SK-N-SH treated with all-trans-retinoic acid at 6 μM for 48 hours (cell line): ENCODE data around the gene CPSF3.

Experiments
- BACH2 ChIP-seq: fragments of 250-450 bp; sonication (Bioruptor Pico); IDR thresholded peaks from 2 replicates; pipeline ENCODE4 v1.9.0; 2021; ENCODE audit warnings: mild to moderate bottlenecking, borderline replicate concordance
- CSDC2 ChIP-seq: fragments of 250-450 bp; sonication (Bioruptor Pico); IDR thresholded peaks from 2 replicates; pipeline ENCODE4 v1.5.0; 2020; ENCODE audit warnings: mild to moderate bottlenecking, moderate library complexity
- GLIS3 ChIP-seq: fragments of 250-450 bp; sonication (Bioruptor Pico); IDR thresholded peaks from 2 replicates; pipeline ENCODE4 v1.5.0; 2020; ENCODE audit warnings: mild to moderate bottlenecking, moderate library complexity
- PPARA ChIP-seq: fragments of 250-450 bp; sonication (Bioruptor Pico); IDR thresholded peaks from 2 replicates; pipeline ENCODE4 v1.5.0; 2020; ENCODE audit warnings: mild to moderate bottlenecking, borderline replicate concordance
- TCF4 ChIP-seq: fragments of 250-450 bp; sonication (Bioruptor Pico); IDR thresholded peaks from 2 replicates; pipeline ENCODE4 v1.8.0; 2021; ENCODE audit warnings: mild to moderate bottlenecking, moderate library complexity, borderline replicate concordance
- ZFP3 ChIP-seq: fragments of 250-450 bp; sonication (Bioruptor Pico); IDR thresholded peaks from 2 replicates; pipeline ENCODE4 v1.5.0; 2020; ENCODE audit warnings: mild to moderate bottlenecking, moderate library complexity
- ZFP30 ChIP-seq: fragments of 450-650 bp; formaldehyde crosslinking; IDR thresholded peaks from 2 replicates; pipeline ENCODE4 v1.5.0; 2022; ENCODE audit warnings: mild to moderate bottlenecking, moderate library complexity
- ZNF565 ChIP-seq: fragments of 450-650 bp; formaldehyde crosslinking; conservative IDR thresholded peaks from 2 replicates; pipeline ENCODE4 v1.5.0; 2020; ENCODE audit warnings: low read depth, mild to moderate bottlenecking, moderate library complexity
- ZNF70 ChIP-seq: fragments of 450-650 bp; formaldehyde crosslinking; IDR thresholded peaks from 2 replicates; pipeline ENCODE4 v1.5.0; 2020; ENCODE audit warnings: mild to moderate bottlenecking, moderate library complexity
- ZNF8 ChIP-seq: fragments of 450-650 bp; formaldehyde crosslinking; IDR thresholded peaks from 2 replicates; pipeline ENCODE4 v1.5.0; 2020; ENCODE audit warnings: mild to moderate bottlenecking, moderate library complexity
- TF ChIP-seq, protein P1 (sequence below): fragments of 250-450 bp; sonication (Bioruptor Pico); IDR thresholded peaks from 2 replicates; pipeline ENCODE4 v1.8.0; 2020; ENCODE audit warnings: mild to moderate bottlenecking, moderate library complexity, borderline replicate concordance
- TF ChIP-seq, protein P2 (sequence below): fragments of 250-450 bp; sonication (Bioruptor Pico); IDR thresholded peaks from 2 replicates; pipeline ENCODE4 v1.5.1; 2020; ENCODE audit warnings: low read depth, mild to moderate bottlenecking, moderate library complexity

DNA sequence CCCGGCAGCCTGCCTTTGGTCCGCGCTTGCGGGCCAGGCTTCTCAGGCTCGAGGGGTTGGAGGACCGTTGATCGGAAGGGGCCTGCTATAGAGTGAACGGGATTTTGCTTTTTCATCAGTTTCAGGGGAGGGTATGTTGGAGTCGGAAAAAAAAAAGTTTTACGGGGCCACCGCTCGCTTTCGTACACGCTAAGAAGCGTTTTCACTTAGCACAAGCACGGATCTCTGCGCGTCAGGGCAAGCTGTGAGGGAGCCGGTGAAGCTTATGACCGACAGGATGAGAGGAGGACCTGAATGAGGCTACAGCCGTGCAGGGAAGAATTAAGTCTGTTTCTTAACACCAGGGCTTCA is 443 bp downstream of the CPSF3 start:
- TF ChIP-seq ZFP30 = no peak
- no peak for TF ChIP-seq ZNF70 (CRISPR knock-in tag)
- TF ChIP-seq ZFP3 (CRISPR knock-in tag) = no peak
- no peak for TF ChIP-seq TCF4 (CRISPR knock-in tag)
- no peak for TF ChIP-seq ZNF8 (CRISPR knock-in tag)
- TF ChIP-seq, protein P1, sequence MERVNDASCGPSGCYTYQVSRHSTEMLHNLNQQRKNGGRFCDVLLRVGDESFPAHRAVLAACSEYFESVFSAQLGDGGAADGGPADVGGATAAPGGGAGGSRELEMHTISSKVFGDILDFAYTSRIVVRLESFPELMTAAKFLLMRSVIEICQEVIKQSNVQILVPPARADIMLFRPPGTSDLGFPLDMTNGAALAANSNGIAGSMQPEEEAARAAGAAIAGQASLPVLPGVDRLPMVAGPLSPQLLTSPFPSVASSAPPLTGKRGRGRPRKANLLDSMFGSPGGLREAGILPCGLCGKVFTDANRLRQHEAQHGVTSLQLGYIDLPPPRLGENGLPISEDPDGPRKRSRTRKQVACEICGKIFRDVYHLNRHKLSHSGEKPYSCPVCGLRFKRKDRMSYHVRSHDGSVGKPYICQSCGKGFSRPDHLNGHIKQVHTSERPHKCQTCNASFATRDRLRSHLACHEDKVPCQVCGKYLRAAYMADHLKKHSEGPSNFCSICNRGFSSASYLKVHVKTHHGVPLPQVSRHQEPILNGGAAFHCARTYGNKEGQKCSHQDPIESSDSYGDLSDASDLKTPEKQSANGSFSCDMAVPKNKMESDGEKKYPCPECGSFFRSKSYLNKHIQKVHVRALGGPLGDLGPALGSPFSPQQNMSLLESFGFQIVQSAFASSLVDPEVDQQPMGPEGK (CRISPR knock-in tag) = no peak
- no peak for TF ChIP-seq PPARA (CRISPR knock-in tag)
- TF ChIP-seq GLIS3 = no peak
- TF ChIP-seq CSDC2 = no peak
- no peak for TF ChIP-seq ZNF565 (CRISPR knock-in tag)
- TF ChIP-seq BACH2 = no peak
- TF ChIP-seq, protein P2, sequence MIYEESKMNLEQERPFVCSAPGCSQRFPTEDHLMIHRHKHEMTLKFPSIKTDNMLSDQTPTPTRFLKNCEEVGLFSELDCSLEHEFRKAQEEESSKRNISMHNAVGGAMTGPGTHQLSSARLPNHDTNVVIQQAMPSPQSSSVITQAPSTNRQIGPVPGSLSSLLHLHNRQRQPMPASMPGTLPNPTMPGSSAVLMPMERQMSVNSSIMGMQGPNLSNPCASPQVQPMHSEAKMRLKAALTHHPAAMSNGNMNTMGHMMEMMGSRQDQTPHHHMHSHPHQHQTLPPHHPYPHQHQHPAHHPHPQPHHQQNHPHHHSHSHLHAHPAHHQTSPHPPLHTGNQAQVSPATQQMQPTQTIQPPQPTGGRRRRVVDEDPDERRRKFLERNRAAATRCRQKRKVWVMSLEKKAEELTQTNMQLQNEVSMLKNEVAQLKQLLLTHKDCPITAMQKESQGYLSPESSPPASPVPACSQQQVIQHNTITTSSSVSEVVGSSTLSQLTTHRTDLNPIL = no peak
